Fibroblast of lung (primary cell): ENCODE data around the gene OR14A16. TPM values are rescaled to one million over a fixed set of nuclear protein-coding genes. Genes with fewer than 3 reads are reported as not detected.

Experiments used
- DNase-seq, 2 donors: peaks; one replicate each; pipeline versions ENCODE4 v3.0.0 to v3.0.0-alpha.2; 2010; ENCODE audit warnings: low read depth in 2 of 2
- H2AFZ ChIP-seq: 2 replicates; pipeline ENCODE4 v1.5.1; 2012; ENCODE audit warnings: low read length, control low read depth, inconsistent platforms
- H3K27ac ChIP-seq: 2 replicates; pipeline ENCODE4 v1.5.1; 2011; ENCODE audit warnings: low read length, control low read depth; ENCODE audit not compliant: insufficient read depth
- H3K27me3 ChIP-seq: 2 replicates; pipeline ENCODE4 v1.5.1; 2011; ENCODE audit warnings: mild to moderate bottlenecking, low read length; ENCODE audit not compliant: control insufficient read depth, insufficient read depth
- H3K36me3 ChIP-seq: 2 replicates; pipeline ENCODE4 v1.5.1; 2011; ENCODE audit warnings: low read length; ENCODE audit not compliant: control insufficient read depth, insufficient read depth
- H3K4me1 ChIP-seq: 2 replicates; pipeline ENCODE4 v1.5.1; 2011; ENCODE audit warnings: low read length; ENCODE audit not compliant: control insufficient read depth, insufficient read depth; ENCODE audit errors: extremely low read depth
- H3K4me2 ChIP-seq: 2 replicates; pipeline ENCODE4 v1.5.1; 2011; ENCODE audit warnings: low read length, control low read depth; ENCODE audit not compliant: insufficient read depth; ENCODE audit errors: extremely low read depth
- H3K4me3 ChIP-seq, 4 experiments: fragments of 200-600 bp in 1 of 4; sonication (generic) in 1 of 4; replicated peaks in 1 of 4; 2 replicates each; pipeline ENCODE4 v1.5.1; 2011 to 2016; ENCODE audit warnings: low read length in 4 of 4, low read depth in 3 of 4, mild to moderate bottlenecking in 3 of 4, control low read depth in 2 of 4, inconsistent platforms in 1 of 4, mixed read lengths in 1 of 4; ENCODE audit not compliant: insufficient read depth in 1 of 4; ENCODE audit errors: control extremely low read depth in 1 of 4
- H3K79me2 ChIP-seq: 2 replicates; pipeline ENCODE4 v1.5.1; 2012; ENCODE audit warnings: mild to moderate bottlenecking, low read length, inconsistent platforms; ENCODE audit not compliant: control insufficient read depth, insufficient read depth
- H3K9ac ChIP-seq: 2 replicates; pipeline ENCODE4 v1.5.1; 2011; ENCODE audit warnings: mild to moderate bottlenecking, low read length, control low read depth; ENCODE audit not compliant: insufficient read depth
- H3K9me3 ChIP-seq: 2 replicates; pipeline ENCODE4 v1.5.1; 2012; ENCODE audit warnings: low read depth, low read length; ENCODE audit not compliant: control insufficient read depth, insufficient read depth
- H4K20me1 ChIP-seq: 2 replicates; pipeline ENCODE4 v1.5.1; 2011; ENCODE audit warnings: low read length; ENCODE audit not compliant: control insufficient read depth, insufficient read depth; ENCODE audit errors: extremely low read depth
- CTCF ChIP-seq, 2 donors: IDR thresholded peaks in 1 of 2; conservative IDR thresholded peaks in 1 of 2; 1 replicate in 1 of 2; 2 replicates in 1 of 2; pipeline ENCODE4 v1.5.1; 2011 to 2012; ENCODE audit warnings: low read length in 2 of 2, control low read depth in 1 of 2, inconsistent platforms in 1 of 2, low read depth in 1 of 2, mild to moderate bottlenecking in 1 of 2
- EZH2 ChIP-seq: IDR thresholded peaks from 2 replicates; pipeline ENCODE4 v1.5.1; 2012; ENCODE audit warnings: low read length, control low read depth, mild to moderate bottlenecking; ENCODE audit errors: missing control alignments
- polyA plus RNA-seq, 2 donors: library from polyadenylated mRNA; depleted of rRNA in 1 of 2; stranded (reverse) in 1 of 2; unstranded in 1 of 2; fragments of >200 nt; gene quantifications; 2 replicates each; pipeline ENCODE4 v1.2.1, GENCODE V29; 2011 to 2012; ENCODE audit warnings: missing spikeins in 1 of 2
- total RNA-seq: library from RNA; depleted of rRNA; stranded (reverse); fragments of >200 nt; gene quantifications from 2 replicates; pipeline ENCODE4 v1.2.1, GENCODE V29; 2014

Gene OR14A16
- total and polyA plus RNA-seq, 2 donors (not counting 1 experiment from before 2014, with no cell fraction given), result not detected

GRCh38 chr1:247848346-247848745, 24.4 kb upstream of the OR14A16 start:
- no peaks in the 10 kb centered on the region for H3K79me2 ChIP-seq
- no peaks in the 10 kb centered on the region for H3K27me3 ChIP-seq

GRCh38 chr1:247845693-247846017, 21.7 kb upstream of the OR14A16 start:
- Histone ChIP-seq H3K79me2 (no peaks in the 10 kb centered on the region), H3K9me3 (no peaks in the 10 kb centered on the region), H2AFZ (no peak overlapping the region), H3K27ac (no peak overlapping the region), H3K4me2 (no peak overlapping the region), H4K20me1 (no peaks in the 10 kb centered on the region), H3K27me3 (no peaks in the 10 kb centered on the region), H3K9ac (no peak overlapping the region), H3K4me3 (no peak overlapping the region), H3K36me3 (no peaks in the 10 kb centered on the region), H3K4me1 (no peaks in the 10 kb centered on the region)
- DNase-seq, result no peak
- TF ChIP-seq EZH2 (no peak), CTCF (conservative IDR thresholded peaks at IDR 0.05 in 1 of 2, IDR thresholded peaks at IDR 0.05 in 1 of 2; ENCODE audit: low read depth in 1 of 2, low read length in 2 of 2) (no peak)

More at GRCh38 chr1:247848346-247848745, 24.4 kb upstream of the OR14A16 start:
- Histone ChIP-seq H3K4me2 (no peak overlapping the region), H3K9me3 (no peaks in the 10 kb centered on the region), H4K20me1 (no peaks in the 10 kb centered on the region), H3K36me3 (no peaks in the 10 kb centered on the region), H2AFZ (no peak overlapping the region), H3K9ac (no peak overlapping the region), H3K4me3 (no peak overlapping the region), H3K27ac (no peak overlapping the region), H3K4me1 (no peaks in the 10 kb centered on the region)
- TF ChIP-seq EZH2 (no peak), CTCF (conservative IDR thresholded peaks at IDR 0.05 in 1 of 2, IDR thresholded peaks at IDR 0.05 in 1 of 2; ENCODE audit: low read depth in 1 of 2, low read length in 2 of 2) (no peak)
- DNase-seq, result no peak

- no peak for TF ChIP-seq EZH2
- TF ChIP-seq CTCF (conservative IDR thresholded peaks at IDR 0.05 in 1 of 2, IDR thresholded peaks at IDR 0.05 in 1 of 2; ENCODE audit: low read depth in 1 of 2, low read length in 2 of 2), result no peak
- no peaks in the 10 kb centered on the region for H4K20me1 ChIP-seq
- H3K27ac ChIP-seq, result no peak overlapping the region
- H3K27me3 ChIP-seq, result no peaks in the 10 kb centered on the region
- DNase-seq, result no peak
- H3K79me2 ChIP-seq, result no peaks in the 10 kb centered on the region
- H3K9ac ChIP-seq, result no peak overlapping the region
- no peaks in the 10 kb centered on the region for H3K9me3 ChIP-seq
- H3K4me3 ChIP-seq, result no peak overlapping the region
- H3K4me2 ChIP-seq, result no peak overlapping the region
- H3K36me3 ChIP-seq, result no peaks in the 10 kb centered on the region
- H3K4me1 ChIP-seq, result no peaks in the 10 kb centered on the region
- H2AFZ ChIP-seq, result no peak overlapping the region
Measured at GRCh38 chr1:247845011-247845692, 21.2 kb upstream of the OR14A16 start.
